Measurements from ENCODE around the gene ART5.
A peak's percentile ranks its signal among the peaks of the same experiment; 100 is the strongest.
"Not testable (repeated sequence)": the region's sequence is repeated elsewhere in the genome, so short reads cannot be mapped to it uniquely, and the experiment has no call there.

Gene ART5

DNA sequence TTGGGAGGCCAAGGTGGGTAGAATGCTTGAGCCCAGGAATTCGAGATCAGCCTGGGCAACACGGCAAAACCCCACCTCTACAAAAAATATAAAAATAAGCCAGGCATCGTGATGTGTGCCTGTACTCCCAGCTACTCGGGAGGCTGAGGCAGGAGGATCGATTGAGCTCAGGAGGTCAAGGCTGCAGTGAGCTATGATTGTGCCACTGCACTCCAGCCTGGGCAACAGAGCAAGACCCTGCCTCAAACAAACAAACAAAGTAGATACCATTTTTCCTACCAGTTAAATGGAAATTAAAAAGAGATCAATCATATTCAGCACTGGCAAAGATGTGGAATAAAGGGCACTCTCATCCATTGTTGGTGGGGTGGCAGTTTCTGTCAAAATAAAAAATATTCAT is 15.5 kb upstream of the ART5 start:
- not testable (repeated sequence) for DNase-seq

DNA sequence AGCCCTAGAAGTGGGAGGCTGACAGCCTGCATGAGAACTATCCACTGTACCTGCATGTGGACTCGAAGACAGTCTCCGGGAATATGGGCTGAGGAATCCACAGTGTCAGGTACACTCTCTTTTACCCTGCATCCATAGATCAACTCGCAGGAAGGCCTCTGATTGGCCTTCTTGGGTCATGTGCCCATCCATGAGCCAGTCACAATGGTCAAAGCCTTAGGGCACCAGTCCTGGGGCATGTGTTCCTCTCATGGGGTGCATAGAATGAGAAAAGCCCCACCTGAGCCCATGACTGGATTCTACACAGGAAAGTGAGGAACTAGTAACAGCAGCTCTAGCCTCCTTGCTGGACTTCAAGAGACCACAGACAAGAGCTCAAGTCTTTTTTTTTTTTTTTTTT is 13.8 kb upstream of the ART5 start:
- DNase-seq: no peak

DNA sequence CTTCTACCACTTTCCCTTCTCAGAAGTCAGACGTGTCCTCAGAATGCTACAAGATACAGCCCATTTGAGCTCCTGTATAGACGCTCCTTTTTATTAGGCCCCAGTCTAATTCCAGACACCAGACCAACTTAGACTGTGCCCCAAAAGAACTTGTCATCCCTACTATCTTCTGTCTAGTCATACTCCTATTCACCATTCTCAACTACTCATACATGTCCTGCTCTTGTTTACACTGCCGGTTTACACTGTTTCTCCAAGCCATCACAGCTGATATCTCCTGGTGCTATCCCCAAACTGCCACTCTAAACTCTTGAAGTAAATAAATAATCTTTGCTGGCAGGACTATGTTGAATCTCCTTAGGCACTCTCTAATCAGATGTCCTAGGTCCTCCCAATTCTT is 10.7 kb upstream of the ART5 start:
- not testable (repeated sequence) for DNase-seq

DNA sequence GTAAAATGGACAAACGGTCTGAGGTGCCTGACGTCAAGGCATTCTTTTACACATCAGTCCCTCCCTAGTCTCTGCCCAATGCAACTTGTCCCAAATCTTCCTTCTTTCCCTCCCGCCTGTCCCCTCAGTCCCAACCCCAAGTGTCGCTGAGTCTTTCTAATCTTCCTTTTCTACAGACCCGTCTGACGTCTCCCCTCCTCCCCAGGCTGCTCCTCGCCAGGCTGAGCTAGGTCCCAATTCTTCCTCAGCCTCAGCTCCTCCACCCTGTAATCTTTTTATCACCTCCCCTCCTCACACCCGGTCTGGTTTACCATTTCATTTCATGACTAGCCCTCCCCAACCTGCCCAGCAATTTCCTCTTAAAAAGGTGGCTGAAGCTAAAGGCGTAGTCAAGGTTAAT is 7.6 kb upstream of the ART5 start:
- DNase-seq: not testable (repeated sequence)

DNA sequence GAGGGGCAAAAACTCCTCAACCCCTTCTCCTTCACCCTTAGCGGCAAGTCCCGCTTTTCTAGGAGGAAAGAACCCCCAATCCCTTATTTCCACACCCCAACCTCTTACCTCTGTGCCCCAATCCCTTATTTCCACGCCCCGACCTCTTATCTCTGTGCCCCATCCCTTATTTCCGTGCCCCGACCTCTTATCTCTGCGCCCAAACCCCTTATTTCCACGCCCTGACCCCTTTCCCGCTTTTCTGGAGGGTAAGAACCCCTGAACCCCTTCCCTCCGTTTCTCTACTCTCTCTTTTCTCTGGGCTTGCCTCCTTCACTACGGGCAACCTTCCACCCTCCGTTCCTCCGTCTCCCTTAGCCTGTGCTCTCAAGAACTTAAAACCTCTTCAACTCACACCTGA is 7.1 kb upstream of the ART5 start:
- DNase-seq: not testable (repeated sequence)

DNA sequence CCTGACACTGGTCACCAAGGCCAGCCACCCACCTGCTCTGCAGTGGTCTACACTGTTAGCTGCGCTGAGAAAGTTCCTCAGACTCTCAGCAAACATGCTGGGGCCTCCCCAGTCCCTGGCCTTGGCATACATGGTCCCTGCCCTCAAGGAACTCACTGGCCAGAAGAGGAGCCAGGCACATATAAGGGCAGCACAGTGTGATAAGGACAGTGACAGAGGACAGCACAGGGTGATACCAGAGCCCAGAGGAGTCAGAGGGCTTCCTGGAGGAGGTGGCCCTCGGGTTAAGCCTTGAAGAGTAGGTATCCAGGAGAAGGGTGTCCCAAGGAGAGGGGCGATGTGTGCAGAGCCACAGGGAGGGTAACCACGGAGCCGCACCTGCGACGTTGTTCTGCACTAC is 3.8 kb upstream of the ART5 start:
- DNase-seq: no peak

DNA sequence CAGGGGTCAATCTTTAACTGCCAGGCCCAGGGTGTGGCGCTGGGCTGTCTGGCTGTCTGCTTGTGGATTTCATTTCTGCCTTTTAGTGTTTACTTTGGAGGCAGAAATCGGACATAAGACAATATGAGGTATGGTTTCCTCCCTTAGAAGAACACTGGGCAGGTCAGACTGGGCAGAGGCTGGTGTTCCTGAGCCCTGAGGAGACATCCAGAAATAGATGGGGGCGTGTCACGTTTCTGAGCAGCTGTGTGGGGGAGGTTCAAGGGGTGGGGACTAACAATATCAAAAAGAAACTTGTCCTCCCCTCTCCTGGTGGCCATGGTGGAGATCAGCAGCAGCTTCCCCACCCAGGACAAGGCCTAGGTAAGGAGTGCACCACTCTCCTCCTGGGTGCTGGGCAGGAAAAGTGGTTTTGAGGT is 3.0 kb upstream of the ART5 start, which contains the start of gene ART1:
Gene ART1 (plus strand): TSS at position 312 of the 419 bp plus-strand sequence. CDS start 14,086 bp downstream, outside the sequence.
- DNase-seq: no peak

DNA sequence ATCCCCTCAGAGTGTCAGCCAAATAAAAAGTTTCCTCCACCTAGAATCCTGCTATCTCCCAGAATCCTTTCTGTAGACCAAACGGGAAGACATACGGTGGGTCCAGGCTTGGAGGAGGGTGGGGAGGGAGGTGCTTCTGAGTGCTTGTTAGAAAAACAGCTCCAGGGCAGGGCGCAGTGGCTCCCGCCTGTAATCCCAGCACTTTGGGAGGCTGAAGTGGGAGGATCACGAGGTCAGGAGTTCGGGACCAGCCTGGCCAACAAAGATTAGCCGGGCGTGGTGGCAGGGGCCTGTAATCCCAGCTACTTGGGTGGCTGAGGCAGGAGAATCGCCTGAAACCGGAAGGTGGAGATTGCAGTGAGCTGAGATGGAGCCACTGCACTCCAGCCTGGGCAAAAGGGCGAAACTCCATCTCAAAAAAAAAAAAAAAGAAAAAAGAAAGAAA is 1.3 kb upstream of the ART5 start:
- not testable (repeated sequence) for DNase-seq

DNA sequence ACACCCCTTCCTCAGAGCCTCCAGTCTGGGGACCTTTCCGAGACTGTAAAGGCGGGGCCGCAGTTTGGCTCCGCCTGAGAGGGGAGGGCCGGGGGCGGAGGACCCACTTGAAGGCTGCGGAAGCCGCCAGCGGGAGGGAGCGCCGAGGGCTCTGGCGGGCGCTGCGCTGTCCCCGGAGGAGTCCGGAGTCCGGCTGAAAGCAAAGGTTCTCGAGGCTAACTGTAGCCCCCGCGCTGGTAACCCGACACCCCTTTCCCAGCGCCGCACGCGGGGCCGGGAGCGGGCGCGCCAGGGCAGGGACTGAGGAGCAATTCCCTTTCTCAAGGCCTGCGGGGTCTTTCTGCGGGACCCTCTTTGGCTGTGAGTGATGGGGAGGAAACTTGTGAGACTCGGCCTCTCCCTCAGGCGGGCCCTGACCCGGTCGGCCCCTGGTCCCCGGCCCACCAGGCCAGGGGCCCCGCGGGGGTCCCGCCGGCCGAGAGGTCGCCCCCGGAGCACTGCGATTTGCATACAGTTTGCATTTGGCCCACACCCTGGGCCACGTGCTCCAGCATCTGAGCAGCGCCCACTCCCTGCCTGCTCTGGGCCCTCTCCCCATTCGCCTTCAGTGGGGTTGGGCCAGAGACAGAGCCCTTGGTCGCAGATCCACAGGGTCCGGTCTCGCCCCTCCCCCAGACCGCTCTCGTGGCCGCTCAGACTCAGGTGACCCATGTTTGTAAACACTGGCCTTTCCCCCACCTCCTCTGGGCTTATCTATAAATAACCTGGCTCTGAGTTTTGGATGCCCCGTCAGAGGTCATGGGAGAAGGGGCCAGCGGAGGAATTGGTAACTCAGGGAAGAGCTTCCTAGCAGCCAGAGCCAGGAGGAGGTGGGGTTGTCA is 519 bp upstream of the ART5 start:
- peak; percentile 4 for DNase-seq

DNA sequence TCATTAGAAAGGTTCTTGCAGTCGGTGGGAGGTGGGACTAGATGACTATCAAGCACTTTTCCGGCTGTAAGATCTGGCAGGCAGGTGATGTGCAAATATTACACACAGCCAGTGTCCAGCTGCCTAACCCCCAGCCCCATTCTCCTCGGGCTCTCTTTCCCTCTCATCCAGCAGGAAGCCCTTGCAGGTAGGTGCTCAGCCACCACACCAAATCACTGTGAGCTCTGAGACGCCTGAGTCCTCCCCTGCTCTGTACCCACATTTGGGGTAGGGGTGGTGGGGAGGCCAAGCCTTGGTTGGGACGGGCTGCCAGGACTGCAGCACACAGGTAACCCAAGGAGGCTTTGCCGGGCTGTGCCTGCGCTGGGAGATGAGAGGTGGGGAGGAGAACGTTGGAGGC is 601 bp downstream of the ART5 start:
- DNase-seq: no peak

DNA sequence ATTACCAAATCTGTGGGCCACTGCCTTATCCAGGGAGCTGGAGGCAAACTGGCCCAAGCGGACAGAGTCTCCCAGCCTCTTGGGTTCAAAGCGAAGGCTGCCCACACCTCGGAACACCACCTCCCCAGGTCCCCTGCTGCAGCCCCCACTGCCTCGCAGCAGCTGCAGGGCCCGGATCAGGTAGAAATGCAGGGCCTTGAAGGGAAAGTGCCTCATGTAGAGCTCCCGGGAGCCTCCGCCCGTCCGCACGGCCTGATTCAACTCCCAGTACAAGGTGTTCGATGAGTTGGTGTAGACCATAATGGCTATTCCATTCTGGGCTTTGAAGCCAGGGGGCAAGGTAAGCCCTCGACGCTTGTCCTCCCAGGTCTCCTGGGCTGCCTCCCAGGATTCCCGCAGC is 2.0 kb downstream of the ART5 start:
- no peak for DNase-seq

DNA sequence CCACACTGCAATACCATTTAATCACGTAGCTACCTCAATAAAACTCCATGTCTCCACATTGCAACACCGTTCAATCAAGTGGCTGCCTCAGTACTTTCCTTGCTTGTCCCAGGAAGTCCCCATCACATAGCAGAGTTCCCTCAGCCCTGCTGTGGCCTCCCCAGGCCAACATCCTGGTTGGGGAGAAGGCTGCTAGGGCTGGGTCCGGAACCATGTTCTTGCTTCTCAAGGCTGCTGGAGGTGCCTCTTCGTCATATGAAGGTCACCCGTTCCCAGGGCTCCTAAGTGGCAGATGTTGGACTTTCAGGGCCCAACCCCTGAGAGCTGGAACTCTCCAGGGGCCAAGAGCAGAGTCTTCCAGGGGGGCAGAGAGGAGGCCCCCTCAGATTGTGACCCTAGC is 3.3 kb downstream of the ART5 start:
- DNase-seq: no peak

DNA sequence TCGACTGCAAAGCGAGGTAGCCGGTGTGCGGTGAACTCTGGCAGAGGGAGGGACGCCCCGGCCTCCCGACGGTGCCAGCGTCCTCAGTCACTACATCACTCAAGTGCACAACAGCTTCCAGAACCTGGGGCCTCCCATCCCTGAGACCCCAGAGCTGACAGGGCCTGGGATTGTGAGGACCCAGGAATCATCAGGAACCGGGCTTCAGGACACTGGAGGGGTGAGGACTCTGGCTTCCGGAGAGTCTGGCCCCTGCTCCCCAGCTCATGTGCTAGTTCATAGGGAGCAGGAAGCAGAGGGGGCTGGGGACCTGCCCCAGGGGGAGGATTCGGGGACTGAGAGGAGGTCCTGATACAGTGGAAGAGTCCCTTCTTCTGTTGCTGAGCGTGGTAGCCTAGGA is 4.6 kb downstream of the ART5 start:
- no peak for DNase-seq

DNA sequence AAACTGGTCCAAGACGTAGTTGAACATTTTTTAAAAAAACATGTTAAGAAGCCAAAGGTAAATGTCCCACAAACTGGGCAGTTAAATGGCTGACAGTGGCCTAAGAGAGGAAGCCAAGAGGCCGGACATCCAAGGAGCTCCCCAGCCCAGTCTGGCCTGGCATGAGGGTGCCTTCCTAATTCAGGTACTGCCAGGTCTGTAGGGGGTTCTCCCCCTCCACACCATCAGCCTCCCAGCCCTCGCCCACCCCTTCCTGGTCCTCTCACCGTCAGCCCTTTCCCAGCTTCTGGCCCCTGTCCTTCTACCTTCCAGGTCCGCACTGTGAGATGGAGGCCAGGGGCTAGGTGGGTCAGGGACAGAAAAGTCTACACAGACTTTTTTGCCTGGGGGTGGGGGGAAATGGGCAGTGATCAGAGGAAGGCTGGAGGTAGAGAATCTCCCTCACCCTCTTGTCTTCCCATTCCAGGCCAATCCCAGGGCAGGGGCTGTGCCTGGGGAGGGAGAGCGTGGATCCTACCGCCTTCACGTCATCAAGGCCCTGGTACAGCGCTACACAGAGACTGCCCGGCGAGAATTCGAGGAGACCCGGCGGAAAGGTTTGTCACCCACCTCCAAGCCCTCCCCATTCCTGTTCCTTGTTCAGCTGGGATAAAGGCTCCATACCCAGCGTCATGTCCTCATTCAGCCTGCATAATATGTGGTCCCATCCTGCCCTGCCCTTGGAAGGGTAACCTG is 6.0 kb downstream of the ART5 start:
- DNase-seq: no peak

DNA sequence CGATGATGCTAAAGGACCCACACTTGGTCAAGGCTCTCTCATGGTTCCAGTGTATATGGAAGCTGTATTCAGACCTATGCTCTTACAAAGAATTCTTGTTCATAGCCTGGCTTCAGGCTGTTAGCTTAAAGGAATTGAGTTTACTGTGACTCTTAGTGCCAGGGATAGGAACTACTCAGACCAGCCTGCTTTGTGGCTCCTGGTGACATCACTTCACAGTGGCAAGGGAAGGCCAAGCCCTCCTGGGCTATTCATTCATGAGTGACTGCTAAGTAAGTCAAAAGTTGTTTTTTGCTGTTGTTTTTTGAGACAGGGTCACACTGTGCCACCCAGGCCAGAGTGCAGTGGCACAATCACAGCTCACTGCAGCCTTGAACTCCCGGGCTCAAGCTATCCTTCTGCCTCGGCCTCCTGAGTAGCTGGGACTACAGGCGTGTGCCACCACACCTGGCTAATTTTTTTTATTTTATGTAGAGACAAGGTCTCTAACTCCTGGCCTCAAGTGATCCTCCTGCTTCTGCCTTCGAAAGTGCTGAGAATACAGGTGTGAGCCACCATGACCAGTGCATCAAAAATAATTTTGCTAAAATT is 9.6 kb downstream of the ART5 start:
- DNase-seq: no peak

DNA sequence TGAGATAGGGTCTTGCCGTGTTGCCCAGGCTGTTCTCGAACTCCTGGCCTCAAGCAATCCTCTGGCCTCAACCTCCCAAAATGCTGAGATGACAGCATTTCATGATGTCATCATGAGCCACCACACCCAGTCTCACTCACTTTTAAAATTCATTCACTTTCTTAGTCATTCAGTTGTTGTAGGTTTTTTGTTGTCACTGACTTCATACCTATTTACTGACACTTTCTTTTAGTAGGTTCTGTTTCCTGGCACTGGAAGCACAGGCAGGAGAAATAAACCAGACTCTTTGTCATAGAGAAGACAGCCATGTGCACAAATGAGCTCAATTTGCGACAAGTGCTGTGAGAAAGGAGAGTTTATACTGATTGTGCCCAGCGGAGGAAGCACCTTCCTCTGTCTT is 10.5 kb downstream of the ART5 start:
- no peak for DNase-seq

DNA sequence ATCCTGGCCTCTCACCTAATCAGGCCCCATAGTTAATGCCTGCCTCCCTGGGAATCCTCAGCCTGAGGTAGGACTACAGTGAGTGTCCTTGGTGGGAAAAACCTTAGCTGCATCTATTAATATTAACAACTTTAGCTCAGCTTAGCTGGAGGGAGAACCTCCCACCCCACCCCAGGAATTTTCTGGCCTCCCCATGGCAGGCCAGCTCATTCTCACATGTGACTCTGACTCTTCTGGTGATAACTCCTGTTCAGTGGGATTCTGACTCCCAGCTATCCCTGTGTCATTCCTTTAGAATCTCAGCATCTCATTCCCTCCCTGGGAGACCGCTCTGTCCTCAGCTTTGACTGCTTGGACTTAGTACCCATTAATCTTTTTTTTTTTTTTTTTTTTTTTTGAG is 14.5 kb downstream of the ART5 start:
- no peak for DNase-seq

DNA sequence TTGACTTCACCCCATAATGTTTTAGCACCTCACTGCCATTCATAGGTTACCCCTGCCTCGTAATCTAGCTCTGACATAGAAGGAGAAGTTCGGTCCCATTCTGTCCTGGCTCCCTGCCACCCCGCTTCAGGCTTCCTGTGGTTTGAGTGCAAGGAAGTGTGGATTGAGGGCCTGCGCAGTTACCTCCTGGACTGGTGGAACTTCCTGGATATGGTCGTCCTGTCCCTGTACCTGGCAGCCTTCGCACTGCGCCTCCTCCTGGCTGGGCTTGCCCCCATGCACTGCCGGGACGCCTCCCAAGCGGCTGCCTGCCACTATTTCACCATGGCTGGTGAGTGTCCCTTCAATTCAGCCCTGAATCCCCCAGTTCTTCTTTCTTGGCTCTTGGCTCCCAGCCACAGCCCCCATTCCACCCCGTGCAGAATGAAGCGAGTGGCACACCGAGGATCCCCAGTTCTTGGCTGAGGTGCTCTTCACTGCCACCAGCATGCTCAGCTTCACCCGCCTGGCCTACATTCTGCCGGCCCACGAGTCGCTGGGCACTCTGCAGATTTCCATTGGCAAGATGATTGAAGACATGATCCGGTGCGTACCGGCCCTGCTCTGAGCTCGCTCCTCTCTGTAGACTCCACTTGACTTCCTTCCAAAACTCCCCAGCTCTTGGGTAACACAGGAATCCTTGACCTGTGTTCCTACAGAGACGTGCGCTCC is 15.4 kb downstream of the ART5 start:
- DNase-seq: no peak

DNA sequence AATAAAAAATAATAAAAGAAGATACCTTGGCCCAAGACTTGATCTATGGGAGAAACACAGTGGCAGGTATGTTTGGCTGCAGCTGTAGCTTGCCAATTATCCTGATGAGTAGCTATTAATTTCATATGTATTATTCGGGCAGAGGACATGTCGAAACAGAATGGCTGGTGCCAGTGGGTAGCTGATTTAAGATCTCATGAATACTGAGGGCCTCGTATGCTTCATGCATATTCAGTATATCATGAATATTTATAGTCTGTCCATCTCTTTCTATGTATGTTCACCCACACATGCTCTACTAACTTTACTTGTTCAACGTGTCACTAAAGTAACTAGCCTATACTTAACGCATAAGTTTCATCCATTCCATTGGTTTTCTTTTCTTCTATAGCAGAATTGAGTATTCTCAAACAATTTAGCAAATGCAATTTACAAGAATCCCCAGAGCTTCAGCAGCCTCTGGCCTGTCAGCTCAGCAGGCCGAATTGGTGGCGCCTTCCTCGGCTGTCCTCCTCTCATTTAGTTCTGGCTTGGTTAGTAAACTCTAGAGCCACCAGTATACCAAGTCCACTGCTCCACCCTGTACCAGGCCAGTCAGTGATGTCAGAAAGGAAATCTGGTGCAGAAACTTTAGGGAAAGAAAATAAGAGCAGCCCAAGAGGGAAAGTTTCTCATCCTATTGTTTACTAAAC is 17.9 kb downstream of the ART5 start:
- no peak for DNase-seq

DNA sequence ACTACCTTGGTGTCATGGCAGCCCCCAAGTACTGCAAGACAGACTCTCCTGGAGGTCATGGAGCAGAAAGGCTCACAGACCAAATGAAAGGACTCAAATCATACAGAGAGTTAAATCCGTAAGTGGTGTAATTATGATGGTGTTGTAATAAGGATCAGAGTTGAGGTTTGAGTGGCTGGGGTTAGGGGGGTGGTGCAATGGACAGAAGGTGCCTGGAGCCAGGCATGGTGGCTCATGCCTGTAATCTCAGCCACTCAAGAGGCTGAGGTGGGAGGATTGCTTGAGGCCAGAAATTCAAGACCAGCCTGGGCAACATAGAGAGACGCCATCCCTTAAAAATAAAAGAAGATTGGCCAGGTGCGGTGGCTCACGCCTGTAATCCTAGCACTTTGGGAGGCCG is 18.7 kb downstream of the ART5 start:
- no peak for DNase-seq

DNA sequence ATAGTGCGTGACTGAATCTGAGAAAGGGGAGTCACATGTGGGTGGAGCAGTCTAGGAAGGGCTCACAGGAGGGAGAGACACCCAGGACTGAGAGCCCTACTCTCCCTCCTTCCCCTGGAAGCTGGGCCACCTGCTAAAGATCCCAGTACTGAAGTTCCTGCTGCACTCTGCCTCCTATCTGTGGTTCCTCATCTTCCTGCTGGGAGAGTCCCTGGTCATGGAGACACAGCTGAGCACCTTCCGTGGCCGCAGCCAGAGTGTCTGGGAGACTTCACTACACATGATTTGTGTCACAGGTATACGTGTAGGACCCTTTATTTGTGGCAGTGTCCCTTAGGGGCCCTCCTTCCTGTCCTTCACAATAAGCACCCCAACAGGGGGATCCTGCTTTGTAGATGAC is 19.3 kb downstream of the ART5 start:
- DNase-seq: no peak

DNA sequence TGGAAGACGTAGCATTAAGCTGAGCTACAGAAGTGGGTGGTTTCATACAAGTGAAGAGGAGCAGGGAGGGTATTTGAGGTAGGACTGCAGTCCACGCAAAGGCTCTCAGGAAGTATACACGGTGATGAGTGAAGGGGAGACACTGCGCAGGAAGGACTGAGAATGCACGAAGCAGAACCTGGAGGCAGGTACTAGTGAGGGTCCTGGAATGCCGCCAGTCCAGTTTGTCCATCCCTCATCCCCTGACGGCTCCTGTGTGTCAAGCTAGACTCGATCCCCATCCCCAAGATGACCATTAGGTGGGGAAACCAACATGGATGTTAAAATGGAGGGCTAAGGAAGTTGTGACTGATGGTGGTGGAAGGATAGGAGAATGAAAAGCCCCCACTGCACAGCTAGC is 23.8 kb downstream of the ART5 start:
- no peak for DNase-seq
